AG09319 (cell line): ENCODE measurements around the gene SLC5A9.
A peak's percentile ranks its signal among the peaks of the same experiment; 100 is the strongest.

Source experiments
- DNase-seq: peaks from one replicate; pipeline ENCODE4 v3.0.0-alpha.2; 2010; ENCODE audit warnings: low read depth; ENCODE audit errors: extremely low read depth
- TF ChIP-seq, protein P1 (sequence below): IDR thresholded peaks from 2 replicates; pipeline ENCODE4 v1.5.1; 2011; ENCODE audit warnings: low read depth, mild to moderate bottlenecking, inconsistent platforms, low read length, moderate library complexity

Gene SLC5A9

DNA sequence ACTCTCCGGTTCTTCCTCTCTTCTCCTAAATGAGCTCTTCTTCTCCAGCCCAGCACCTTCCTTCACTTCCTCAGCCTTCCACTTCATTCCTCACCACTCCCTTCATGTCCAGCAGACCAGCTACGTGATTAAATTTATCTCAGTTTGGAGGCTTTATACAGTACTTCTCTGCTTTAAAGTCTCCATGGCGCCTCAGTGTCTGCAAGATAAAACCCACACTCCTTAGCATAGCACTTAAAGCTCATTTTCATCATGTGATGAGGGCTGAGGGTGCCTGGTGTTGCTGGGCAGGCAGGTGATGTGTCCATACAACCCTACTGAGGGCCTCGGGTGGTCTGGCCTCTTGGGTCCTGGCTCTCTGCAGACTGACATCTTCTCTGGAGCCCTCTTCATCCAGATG lies 7.7 kb downstream of the SLC5A9 start:
- no peak for DNase-seq
- TF ChIP-seq, protein P1, sequence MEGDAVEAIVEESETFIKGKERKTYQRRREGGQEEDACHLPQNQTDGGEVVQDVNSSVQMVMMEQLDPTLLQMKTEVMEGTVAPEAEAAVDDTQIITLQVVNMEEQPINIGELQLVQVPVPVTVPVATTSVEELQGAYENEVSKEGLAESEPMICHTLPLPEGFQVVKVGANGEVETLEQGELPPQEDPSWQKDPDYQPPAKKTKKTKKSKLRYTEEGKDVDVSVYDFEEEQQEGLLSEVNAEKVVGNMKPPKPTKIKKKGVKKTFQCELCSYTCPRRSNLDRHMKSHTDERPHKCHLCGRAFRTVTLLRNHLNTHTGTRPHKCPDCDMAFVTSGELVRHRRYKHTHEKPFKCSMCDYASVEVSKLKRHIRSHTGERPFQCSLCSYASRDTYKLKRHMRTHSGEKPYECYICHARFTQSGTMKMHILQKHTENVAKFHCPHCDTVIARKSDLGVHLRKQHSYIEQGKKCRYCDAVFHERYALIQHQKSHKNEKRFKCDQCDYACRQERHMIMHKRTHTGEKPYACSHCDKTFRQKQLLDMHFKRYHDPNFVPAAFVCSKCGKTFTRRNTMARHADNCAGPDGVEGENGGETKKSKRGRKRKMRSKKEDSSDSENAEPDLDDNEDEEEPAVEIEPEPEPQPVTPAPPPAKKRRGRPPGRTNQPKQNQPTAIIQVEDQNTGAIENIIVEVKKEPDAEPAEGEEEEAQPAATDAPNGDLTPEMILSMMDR: no peak

- DNase-seq: no peak
- TF ChIP-seq, protein P1: no peak
These were observed 10.2 kb downstream of the SLC5A9 start for GRCh38 chr1:48232722-48233121.

- TF ChIP-seq, protein P1: no peak
- no peak for DNase-seq
These were observed 11.4 kb downstream of the SLC5A9 start for GRCh38 chr1:48233666-48234485.

DNA sequence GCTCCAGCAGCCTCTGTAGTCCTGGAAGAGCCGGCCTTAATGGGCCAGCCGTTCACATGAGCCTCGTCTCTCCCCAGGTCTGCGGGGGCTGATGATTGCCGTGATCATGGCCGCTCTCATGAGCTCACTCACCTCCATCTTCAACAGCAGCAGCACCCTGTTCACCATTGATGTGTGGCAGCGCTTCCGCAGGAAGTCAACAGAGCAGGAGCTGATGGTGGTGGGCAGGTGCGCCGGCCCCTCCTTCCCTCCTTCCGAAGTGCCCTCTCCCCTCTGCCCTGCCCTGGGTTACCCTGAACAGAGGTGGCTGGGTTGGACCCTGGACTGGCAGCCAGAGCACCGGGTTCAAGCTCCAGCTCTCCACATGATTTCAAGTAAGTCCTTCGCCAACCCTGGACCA lies 13.1 kb downstream of the SLC5A9 start:
- no peak for DNase-seq
- TF ChIP-seq, protein P1: no peak

DNA sequence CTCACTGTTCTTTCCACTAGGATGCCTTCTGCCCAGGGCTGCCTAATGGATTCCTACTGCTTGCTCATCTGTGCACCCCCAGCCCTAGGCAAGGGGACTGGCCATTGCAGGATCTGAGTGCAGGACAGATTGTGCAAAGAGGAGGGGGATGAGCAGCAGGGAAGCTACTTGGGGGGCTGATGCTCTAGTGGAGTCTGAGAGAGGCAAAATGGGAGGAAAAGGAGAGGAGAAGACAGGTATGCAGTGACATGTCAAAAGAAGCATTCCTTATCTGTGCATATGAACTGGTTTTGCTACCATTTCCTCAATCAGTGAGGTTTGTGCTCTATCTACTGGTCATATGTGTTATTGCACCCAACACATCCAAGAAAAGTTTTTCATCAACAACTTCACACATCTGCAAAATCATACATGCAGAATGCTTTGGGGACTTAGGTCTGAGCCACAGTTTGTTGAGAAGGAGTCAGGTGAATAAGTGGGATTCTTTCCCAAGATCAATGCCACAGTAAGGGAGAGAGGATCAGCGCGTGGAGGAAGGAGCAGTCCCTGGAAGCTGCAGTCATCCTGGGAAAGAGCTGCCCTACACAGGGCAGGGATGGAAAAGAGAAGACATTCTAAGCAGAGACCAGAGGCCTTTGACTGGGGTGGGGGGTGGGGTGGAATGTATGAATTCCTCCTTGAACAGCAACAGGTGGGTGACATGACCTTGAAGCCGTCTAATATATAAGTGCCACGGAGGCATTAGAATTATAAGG lies 14.4 kb downstream of the SLC5A9 start:
- DNase-seq: no peak
- TF ChIP-seq, protein P1: peak; percentile 42

DNA sequence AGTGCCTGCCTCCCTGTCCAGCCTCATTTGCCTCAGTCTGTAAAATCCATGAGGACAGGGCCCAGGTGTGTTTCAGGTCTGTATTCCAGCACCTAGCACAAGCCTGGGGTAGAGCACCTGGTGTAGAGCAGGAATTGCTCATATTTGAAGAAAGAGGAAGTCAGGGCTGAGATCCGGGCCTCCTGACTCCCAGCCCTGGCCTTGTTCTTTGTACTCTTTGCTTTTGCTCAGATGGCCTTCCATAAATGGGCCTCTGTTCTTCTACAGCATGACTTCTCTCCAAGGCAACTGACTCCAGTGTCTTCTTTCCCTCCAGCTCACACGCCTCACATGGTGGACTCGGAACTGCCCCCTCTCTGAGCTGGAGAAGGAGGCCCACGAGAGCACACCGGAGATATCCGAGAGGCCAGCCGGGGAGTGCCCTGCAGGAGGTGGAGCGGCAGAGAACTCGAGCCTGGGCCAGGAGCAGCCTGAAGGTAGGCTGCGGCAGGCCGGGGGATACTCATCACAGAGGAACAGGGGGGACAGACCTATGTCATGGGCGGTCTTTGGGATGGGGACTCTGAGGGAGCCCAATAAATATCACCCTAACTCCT lies 19.7 kb downstream of the SLC5A9 start:
- no peak for DNase-seq
- TF ChIP-seq, protein P1: no peak

GRCh38 chr1:48245106-48245505 lies 22.6 kb downstream of the SLC5A9 start:
- no peak for DNase-seq
- TF ChIP-seq, protein P1: no peak
